ENCODE results near the gene PATZ1. TPM values are rescaled to one million over a fixed set of nuclear protein-coding genes. Genes with fewer than 3 reads are reported as not detected.

PATZ1 gene
- total RNA-seq, 1 experiment from 2014 or later = 120 TPM

DNA sequence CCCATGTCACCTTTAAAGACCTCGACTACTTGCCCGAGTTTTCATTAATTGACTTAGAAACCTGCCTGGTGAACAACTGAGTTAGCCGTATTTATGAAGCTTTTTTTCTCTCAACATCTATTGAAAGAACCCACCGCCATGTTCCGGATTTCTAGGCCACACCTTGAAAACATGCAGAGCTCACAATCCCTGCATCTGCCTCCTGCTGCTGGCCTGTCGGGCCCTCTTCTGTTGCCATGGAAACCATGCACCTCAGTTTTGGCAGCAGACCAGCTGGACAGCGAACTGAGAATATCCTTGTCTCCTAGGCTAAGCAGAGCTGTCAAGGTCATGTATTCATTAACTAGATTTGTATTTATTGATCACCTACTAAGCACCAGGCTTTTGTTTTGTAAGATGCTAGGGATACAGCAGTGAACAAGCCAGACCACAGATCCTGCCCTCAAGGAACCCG lies 4.3 kb upstream of the PATZ1 start:
- Histone ChIP-seq H3K4me2 (ENCODE audit: insufficient read depth, insufficient read length, low read length) (no peak overlapping the region), H3K79me2 (ENCODE audit: insufficient read depth, low read length) (peaks cover under 1% of the 10 kb centered on the region; the same call in 1 of the 2 replicates), H3K23ac (ENCODE audit: insufficient read length, low read depth, low read length) (no peak overlapping the region), H3K9me3 (ENCODE audit: control insufficient read depth, low read depth, low read length) (no peaks in the 10 kb centered on the region), H3K4ac (ENCODE audit: low read depth, low read length) (no peak overlapping the region; the same call in 1 of the 2 replicates), H3K56ac (ENCODE audit: insufficient read length, low read depth, low read length) (no peak overlapping the region), H3K27me3 (ENCODE audit: insufficient read depth, low read length) (no peaks in the 10 kb centered on the region), H3K4me1 (ENCODE audit: insufficient read depth, low read length) (0 out of 2 replicates have a peak, but pooled peaks cover 2% of the 10 kb centered on the region), H3T11ph (ENCODE audit: low read length) (no peak overlapping the region), H3K79me1 (ENCODE audit: insufficient read depth, low read depth, low read length, poor library complexity, severe bottlenecking) (no peaks in the 10 kb centered on the region), H3K14ac (ENCODE audit: insufficient read depth, low read length) (no peak overlapping the region), H2AK5ac (ENCODE audit: insufficient read length, low read length) (no peak overlapping the region), H3K9ac (ENCODE audit: extremely low read depth, insufficient read length, low read length) (no peak overlapping the region), H3K27ac (ENCODE audit: insufficient read length, low read depth, low read length) (no peak overlapping the region), H3K18ac (ENCODE audit: insufficient read length, low read depth, low read length) (no peak overlapping the region), H4K91ac (ENCODE audit: insufficient read length, low read depth, low read length) (no peak overlapping the region), H4K20me1 (ENCODE audit: control insufficient read depth, insufficient read depth, insufficient read length) (no peaks in the 10 kb centered on the region), H2BK120ac (ENCODE audit: low read depth, low read length, poor library complexity, severe bottlenecking) (no peak overlapping the region), H2BK5ac (ENCODE audit: insufficient read length, low read length) (no peak overlapping the region), H2BK15ac (ENCODE audit: low read depth, low read length) (no peak overlapping the region), H3K23me2 (ENCODE audit: insufficient read length, low read depth, low read length, poor library complexity, severe bottlenecking) (peaks cover 8% of the 10 kb centered on the region), H4K5ac (ENCODE audit: insufficient read length, low read depth, low read length) (no peak overlapping the region), H2AFZ (ENCODE audit: low read length) (no peak overlapping the region), H4K8ac (replicated peaks; ENCODE audit: insufficient read length, low read depth, low read length) (no peak overlapping the region), H2BK12ac (ENCODE audit: insufficient read length, low read depth, low read length) (no peak overlapping the region), H2BK20ac (ENCODE audit: low read depth, low read length, poor library complexity, severe bottlenecking) (no peak overlapping the region)
- peak overlapping the region in 1 of 3 experiments; percentile 31; a peak in 2 of 7 replicates for H3K27ac Mint-ChIP-seq
- TF ChIP-seq, protein P1, sequence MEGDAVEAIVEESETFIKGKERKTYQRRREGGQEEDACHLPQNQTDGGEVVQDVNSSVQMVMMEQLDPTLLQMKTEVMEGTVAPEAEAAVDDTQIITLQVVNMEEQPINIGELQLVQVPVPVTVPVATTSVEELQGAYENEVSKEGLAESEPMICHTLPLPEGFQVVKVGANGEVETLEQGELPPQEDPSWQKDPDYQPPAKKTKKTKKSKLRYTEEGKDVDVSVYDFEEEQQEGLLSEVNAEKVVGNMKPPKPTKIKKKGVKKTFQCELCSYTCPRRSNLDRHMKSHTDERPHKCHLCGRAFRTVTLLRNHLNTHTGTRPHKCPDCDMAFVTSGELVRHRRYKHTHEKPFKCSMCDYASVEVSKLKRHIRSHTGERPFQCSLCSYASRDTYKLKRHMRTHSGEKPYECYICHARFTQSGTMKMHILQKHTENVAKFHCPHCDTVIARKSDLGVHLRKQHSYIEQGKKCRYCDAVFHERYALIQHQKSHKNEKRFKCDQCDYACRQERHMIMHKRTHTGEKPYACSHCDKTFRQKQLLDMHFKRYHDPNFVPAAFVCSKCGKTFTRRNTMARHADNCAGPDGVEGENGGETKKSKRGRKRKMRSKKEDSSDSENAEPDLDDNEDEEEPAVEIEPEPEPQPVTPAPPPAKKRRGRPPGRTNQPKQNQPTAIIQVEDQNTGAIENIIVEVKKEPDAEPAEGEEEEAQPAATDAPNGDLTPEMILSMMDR (conservative IDR thresholded peaks at IDR 0.05) = no peak
- DNase-seq = no peak
- no CpG with 5 or more reads among the region's 8 CpGs for whole genome bisulfite sequencing (ENCODE audit: extremely low coverage, insufficient read length, low lambda C conversion rate)
- no peak overlapping the region for H3K4me3 Mint-ChIP-seq
- peaks cover 0 to 1% (median 0%) of the 10 kb centered on the region in 3 experiments; a peak in 2 of 7 replicates for H3K36me3 Mint-ChIP-seq (ENCODE audit: insufficient read depth in 1 of 3, low read depth in 3 of 3)
- no peaks in the 10 kb centered on the region for H3K9me3 Mint-ChIP-seq
- H3K4me1 Mint-ChIP-seq = peaks cover 10 to 18% of the 10 kb centered on the region in 2 experiments
- H3K27me3 Mint-ChIP-seq (ENCODE audit: low read depth) = no peaks in the 10 kb centered on the region
